Measurements from ENCODE around the gene CCNG1. TPM values are rescaled to one million over a fixed set of nuclear protein-coding genes. Genes with fewer than 3 reads are reported as not detected.
"Not testable (repeated sequence)": the region's sequence is repeated elsewhere in the genome, so short reads cannot be mapped to it uniquely, and the experiment has no call there.

The CCNG1 gene
- total and polyA plus RNA-seq, 2 donors = 102 to 256 TPM

- no peak overlapping the region for H3K27ac ChIP-seq (ENCODE audit: low read depth)
- no peak overlapping the region for H3K4me3 ChIP-seq (ENCODE audit: low read depth, low read length)
- DNase-seq (ENCODE audit: extremely low spot score) = no peak
- no peaks in the 10 kb centered on the region for H3K4me1 ChIP-seq (ENCODE audit: insufficient read depth)
- 73% methylated on average over 1 of the region's 1 CpG for WGBS
- H3K36me3 ChIP-seq (ENCODE audit: insufficient read depth) = no peaks in the 10 kb centered on the region
These were observed 16.3 kb downstream of the CCNG1 start for GRCh38 chr5:163453705-163454104.

GRCh38 chr5:163455406-163455805 lies 18.0 kb downstream of the CCNG1 start:
- DNase-seq (ENCODE audit: extremely low spot score); H3K36me3 ChIP-seq (ENCODE audit: insufficient read depth); H3K4me1 ChIP-seq (ENCODE audit: insufficient read depth); H3K4me3 ChIP-seq (ENCODE audit: low read depth, low read length); H3K27ac ChIP-seq (ENCODE audit: low read depth): not testable (repeated sequence)
- 98% methylated on average over 17 of the region's 17 CpGs for WGBS

DNA sequence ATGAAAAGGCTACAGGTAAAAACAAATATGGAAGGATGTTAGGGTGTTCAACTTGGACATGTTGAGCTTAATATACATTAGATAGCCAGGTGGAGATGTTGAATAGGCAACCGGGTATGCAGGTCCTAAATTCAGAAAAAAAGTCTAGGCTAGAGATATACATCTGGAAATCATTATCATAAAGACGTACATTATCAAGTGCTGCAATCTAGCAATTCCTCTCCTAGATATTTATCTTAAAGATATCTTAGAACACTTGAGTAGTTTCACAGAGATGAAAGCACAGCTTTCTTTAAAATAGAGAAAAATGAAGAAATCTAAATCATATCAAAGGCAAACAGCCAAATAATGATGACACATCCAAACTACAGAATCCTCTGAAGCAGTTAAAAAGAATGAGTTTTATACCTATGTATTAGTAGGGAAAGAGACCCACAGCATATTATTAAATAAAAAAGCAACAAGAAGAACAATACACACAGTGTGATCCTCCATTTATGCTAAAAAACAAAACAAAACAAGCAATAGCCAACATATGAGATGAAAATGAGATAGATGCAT lies 18.7 kb downstream of the CCNG1 start:
- no peak overlapping the region for H3K4me3 ChIP-seq (ENCODE audit: low read depth, low read length)
- H3K27ac ChIP-seq (ENCODE audit: low read depth) = no peak overlapping the region
- 66% methylated on average over 2 of the region's 2 CpGs for WGBS
- H3K4me1 ChIP-seq (ENCODE audit: insufficient read depth) = no peaks in the 10 kb centered on the region
- DNase-seq (ENCODE audit: extremely low spot score) = no peak
- H3K36me3 ChIP-seq (ENCODE audit: insufficient read depth) = no peaks in the 10 kb centered on the region

DNA sequence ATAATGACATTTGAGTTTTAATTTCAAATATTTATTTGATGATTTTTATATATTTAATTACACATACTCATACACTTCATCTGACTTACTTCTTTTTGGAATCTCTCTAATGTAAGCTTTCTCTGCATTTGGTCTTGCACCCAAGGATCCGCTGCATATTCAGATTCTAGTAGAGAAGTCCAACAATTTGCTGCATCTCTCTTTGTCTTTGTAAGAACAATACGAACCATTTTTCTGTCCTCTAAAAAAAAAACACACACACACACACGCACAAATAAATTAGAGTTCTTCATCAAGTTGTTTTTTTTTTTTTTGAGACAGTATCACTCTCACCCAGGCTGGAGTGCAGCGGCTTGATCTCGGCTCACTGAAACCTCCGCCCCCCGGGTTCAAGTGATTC lies 19.4 kb downstream of the CCNG1 start:
- no peaks in the 10 kb centered on the region for H3K36me3 ChIP-seq (ENCODE audit: insufficient read depth)
- no peaks in the 10 kb centered on the region for H3K4me1 ChIP-seq (ENCODE audit: insufficient read depth)
- no peak overlapping the region for H3K27ac ChIP-seq (ENCODE audit: low read depth)
- no peak for DNase-seq (ENCODE audit: extremely low spot score)
- no peak overlapping the region for H3K4me3 ChIP-seq (ENCODE audit: low read depth, low read length)
- 96% methylated on average over 7 of the region's 7 CpGs for WGBS

- H3K27ac ChIP-seq (ENCODE audit: low read depth) = no peak overlapping the region
- no peaks in the 10 kb centered on the region for H3K36me3 ChIP-seq (ENCODE audit: insufficient read depth)
- peak overlapping the region; percentile 57 for H3K4me3 ChIP-seq (ENCODE audit: low read depth, low read length)
- 43% methylated on average over 6 of the region's 6 CpGs for WGBS
- H3K4me1 ChIP-seq (ENCODE audit: insufficient read depth) = no peaks in the 10 kb centered on the region
- DNase-seq (ENCODE audit: extremely low spot score) = no peak
These were observed 21.5 kb downstream of the CCNG1 start for GRCh38 chr5:163458778-163459385.

DNA sequence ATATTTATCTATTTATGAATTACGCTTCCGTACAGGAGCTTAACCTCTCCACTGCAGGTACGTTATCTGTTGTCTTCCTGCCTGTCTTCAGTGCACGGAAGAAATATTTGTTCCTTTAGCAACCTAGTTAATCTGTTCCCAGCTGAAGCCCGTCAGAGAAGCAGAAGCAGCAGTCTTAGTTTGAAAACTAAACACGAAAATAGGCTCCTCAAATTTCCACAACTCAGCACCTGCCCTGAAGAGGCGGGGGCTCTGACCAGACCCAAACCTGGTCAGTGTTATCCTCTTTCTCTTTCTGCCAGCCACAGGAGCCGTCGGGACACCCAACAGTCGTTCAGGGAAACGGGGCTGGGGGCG lies 22.0 kb downstream of the CCNG1 start:
- DNase-seq (ENCODE audit: extremely low spot score) = peak; percentile 1
- under 1% methylated on average over 12 of the region's 12 CpGs for WGBS
- Histone ChIP-seq H3K4me3 (ENCODE audit: low read depth, low read length) (peak overlapping the region; percentile 57), H3K27ac (ENCODE audit: low read depth) (peak overlapping the region; percentile 93), H3K36me3 (ENCODE audit: insufficient read depth) (no peaks in the 10 kb centered on the region), H3K4me1 (ENCODE audit: insufficient read depth) (no peaks in the 10 kb centered on the region)

- peak; percentile 98 for DNase-seq (ENCODE audit: extremely low spot score)
- Histone ChIP-seq H3K4me1 (ENCODE audit: insufficient read depth) (no peaks in the 10 kb centered on the region), H3K36me3 (ENCODE audit: insufficient read depth) (no peaks in the 10 kb centered on the region), H3K4me3 (ENCODE audit: low read depth, low read length) (peak within 1 kb of the TSS; percentile 57), H3K27ac (ENCODE audit: low read depth) (peak within 1 kb of the TSS; percentile 93)
- under 1% methylated on average over 59 of the region's 59 CpGs for WGBS
These were observed 22.6 kb downstream of the CCNG1 start, which contains the start of gene NUDCD2 for GRCh38 chr5:163459819-163460561. Gene NUDCD2 (minus strand): TSS chr5:163460102. CDS start chr5:163460050, 52 bp downstream.

DNA sequence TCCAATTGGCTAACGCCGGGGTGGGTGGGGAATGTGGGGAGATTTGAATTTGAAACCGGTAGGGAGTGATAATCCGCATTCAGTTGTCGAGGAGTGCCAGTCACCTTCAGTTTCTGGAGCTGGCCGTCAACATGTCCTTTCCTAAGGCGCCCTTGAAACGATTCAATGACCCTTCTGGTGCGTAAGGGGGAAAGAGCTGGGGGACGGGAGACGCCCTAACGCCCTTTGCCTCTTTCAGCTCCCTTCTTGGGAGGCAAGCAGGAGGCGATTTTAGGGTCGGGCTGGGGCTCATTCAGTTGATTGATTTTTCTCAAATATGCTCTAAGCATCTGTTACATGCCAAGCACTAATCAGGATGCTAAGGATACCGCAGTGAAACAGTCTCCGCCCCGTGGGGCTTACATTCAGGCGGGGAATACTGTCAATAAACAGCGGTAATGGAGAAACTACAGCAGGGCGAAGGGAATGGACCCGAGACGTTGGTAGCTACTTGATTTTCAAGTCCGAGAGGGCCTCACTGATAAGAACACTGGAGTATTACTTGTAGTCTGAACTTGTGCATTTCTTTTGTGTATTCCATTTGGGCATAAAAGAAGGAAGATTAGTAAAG lies 23.3 kb downstream of the CCNG1 start, which contains the start of gene HMMR:
HMMR (plus strand) TSS at position 71 of the 610 bp plus-strand sequence; CDS start at position 132, 61 bp downstream.
- under 1% methylated on average over 23 of the region's 23 CpGs for WGBS
- Histone ChIP-seq H3K4me3 (ENCODE audit: low read depth, low read length) (peak within 1 kb of the TSS; percentile 57), H3K27ac (ENCODE audit: low read depth) (peak within 1 kb of the TSS; percentile 93), H3K36me3 (ENCODE audit: insufficient read depth) (no peaks in the 10 kb centered on the region), H3K4me1 (ENCODE audit: insufficient read depth) (no peaks in the 10 kb centered on the region)
- peak; percentile 15 for DNase-seq (ENCODE audit: extremely low spot score)

- no peak for DNase-seq (ENCODE audit: extremely low spot score)
- Histone ChIP-seq H3K4me1 (ENCODE audit: insufficient read depth) (no peaks in the 10 kb centered on the region), H3K36me3 (ENCODE audit: insufficient read depth) (no peaks in the 10 kb centered on the region), H3K27ac (ENCODE audit: low read depth) (no peak overlapping the region), H3K4me3 (ENCODE audit: low read depth, low read length) (no peak overlapping the region)
These were observed 25.7 kb downstream of the CCNG1 start for GRCh38 chr5:163463063-163463435.

DNA sequence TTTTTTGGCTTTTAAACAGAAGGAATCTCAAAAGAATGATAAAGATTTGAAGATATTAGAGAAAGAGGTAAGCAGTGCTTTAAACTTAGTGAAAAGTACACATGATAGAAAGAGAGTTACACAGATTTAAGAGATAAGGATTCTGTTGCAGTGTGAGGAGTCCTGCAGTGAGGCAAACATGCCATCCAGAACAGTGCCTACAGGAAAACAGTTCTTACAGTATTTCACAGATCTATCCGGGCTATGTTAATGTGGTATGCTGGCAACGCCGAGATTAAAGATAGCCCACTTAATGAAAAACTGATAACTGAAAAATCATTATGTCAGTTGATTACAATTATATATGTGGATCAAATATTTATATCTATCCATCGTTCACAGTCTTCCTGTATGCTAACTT lies 30.3 kb downstream of the CCNG1 start:
- no peak overlapping the region for H3K4me3 ChIP-seq (ENCODE audit: low read depth, low read length)
- no peak for DNase-seq (ENCODE audit: extremely low spot score)
- WGBS = 44% methylated on average over 4 of the region's 4 CpGs

DNA sequence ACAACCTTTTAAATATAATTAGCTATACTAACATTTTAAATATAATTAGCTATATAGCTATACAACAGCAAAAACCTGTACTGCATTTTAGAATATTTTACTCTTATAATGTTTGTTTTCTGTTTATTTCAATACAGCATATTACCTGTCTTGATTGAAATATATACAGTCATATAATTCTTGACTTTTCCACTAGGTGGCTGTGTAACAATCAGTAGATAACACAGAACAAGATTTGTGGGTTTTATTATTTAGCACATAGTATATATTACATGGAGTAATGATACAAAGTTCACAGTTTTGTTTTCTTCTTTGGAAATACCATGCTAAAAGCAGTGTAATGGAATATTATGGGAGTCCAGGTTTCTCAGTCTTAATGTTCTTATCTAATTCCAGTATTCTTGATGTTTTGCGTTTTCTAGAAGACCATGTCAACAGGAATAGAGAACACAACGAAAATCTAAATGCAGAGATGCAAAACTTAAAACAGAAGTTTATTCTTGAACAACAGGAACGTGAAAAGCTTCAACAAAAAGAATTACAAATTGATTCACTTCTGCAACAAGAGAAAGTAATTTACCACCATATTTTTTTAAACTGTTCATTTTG lies 36.3 kb downstream of the CCNG1 start:
- no peaks in the 10 kb centered on the region for H3K36me3 ChIP-seq (ENCODE audit: insufficient read depth)
- H3K4me3 ChIP-seq (ENCODE audit: low read depth, low read length) = no peak overlapping the region
- no peak for DNase-seq (ENCODE audit: extremely low spot score)
- 95% methylated on average over 3 of the region's 3 CpGs for WGBS
- no peaks in the 10 kb centered on the region for H3K4me1 ChIP-seq (ENCODE audit: insufficient read depth)
- H3K27ac ChIP-seq (ENCODE audit: low read depth) = no peak overlapping the region

More for the DNA sequence above, 30.3 kb downstream of the CCNG1 start:
- Histone ChIP-seq H3K27ac (ENCODE audit: low read depth) (no peak overlapping the region), H3K36me3 (ENCODE audit: insufficient read depth) (no peaks in the 10 kb centered on the region), H3K4me1 (ENCODE audit: insufficient read depth) (no peaks in the 10 kb centered on the region)

DNA sequence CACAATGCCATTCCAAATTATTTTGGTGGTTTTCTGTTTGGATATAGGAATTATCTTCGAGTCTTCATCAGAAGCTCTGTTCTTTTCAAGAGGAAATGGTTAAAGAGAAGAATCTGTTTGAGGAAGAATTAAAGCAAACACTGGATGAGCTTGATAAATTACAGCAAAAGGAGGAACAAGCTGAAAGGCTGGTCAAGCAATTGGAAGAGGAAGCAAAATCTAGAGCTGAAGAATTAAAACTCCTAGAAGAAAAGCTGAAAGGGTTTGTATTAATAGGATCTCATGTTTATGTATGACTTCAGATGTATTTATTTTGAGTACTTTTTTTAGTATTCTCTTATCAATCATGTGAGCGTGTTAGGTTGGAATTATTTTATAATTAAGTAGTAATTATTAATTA lies 38.0 kb downstream of the CCNG1 start:
- Histone ChIP-seq H3K4me3 (ENCODE audit: low read depth, low read length) (no peak overlapping the region), H3K4me1 (ENCODE audit: insufficient read depth) (no peaks in the 10 kb centered on the region), H3K36me3 (ENCODE audit: insufficient read depth) (no peaks in the 10 kb centered on the region), H3K27ac (ENCODE audit: low read depth) (no peak overlapping the region)
- no peak for DNase-seq (ENCODE audit: extremely low spot score)
- WGBS = 93% methylated on average over 2 of the region's 2 CpGs

DNA sequence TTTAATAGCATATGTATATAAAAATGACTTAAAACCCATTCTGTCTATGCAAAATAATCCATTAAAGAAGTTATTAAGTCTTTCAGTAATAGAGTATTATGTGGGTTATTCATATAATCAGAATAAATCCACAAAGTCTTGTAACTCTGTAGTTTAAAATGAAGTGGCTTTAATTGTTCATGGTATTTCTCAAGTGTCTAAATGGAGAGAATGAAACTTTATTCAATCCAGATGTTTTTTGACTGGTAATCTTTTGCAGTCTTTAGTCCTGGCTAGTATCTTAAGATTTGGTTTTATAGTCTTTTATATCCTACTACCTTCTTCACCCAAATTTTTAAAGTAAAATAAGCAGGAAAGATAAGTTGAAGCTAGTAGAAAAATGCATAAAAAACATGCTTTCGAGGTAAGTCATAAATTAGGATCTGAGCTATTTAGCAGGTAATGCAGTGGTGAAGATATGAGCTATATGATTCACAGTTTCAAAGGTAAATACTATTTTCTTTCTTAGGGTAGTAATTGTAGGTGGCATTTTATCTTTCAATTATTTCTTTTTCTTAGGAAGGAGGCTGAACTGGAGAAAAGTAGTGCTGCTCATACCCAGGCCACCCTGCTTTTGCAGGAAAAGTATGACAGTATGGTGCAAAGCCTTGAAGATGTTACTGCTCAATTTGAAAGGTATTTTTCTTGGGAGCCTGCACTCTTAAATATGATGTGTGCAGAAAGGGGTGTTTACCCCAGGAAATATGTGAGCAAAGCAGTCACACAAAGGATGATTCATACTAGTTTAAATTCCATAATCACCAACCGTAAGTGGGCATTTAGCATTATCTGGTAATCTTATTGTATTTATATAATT lies 41.0 kb downstream of the CCNG1 start:
- H3K36me3 ChIP-seq (ENCODE audit: insufficient read depth) = no peaks in the 10 kb centered on the region
- H3K4me1 ChIP-seq (ENCODE audit: insufficient read depth) = no peaks in the 10 kb centered on the region
- WGBS = 52% methylated on average over 2 of the region's 2 CpGs
- DNase-seq (ENCODE audit: extremely low spot score) = no peak
- no peak overlapping the region for H3K27ac ChIP-seq (ENCODE audit: low read depth)
- no peak overlapping the region for H3K4me3 ChIP-seq (ENCODE audit: low read depth, low read length)
